Muscle of back (tissue), 11 donors: Measurements from ENCODE around the gene GNG13. TPM values are rescaled to one million over a fixed set of nuclear protein-coding genes. Genes with fewer than 3 reads are reported as not detected.

Experiments
- DNase-seq, 3 donors: peaks; one replicate each; pipeline versions ENCODE4 v3.0.0 to v3.0.0-alpha.2; 2013
- polyA plus RNA-seq, 10 donors: library from polyadenylated mRNA; unstranded; fragments of 120-200 nt; gene quantifications; one replicate each; pipeline ENCODE4 v1.2.1, GENCODE V29; 2013; ENCODE audit not compliant: insufficient read length in 10 of 10

Gene GNG13
- polyA plus RNA-seq, 10 donors: 0.16 TPM; not detected in 9

DNA sequence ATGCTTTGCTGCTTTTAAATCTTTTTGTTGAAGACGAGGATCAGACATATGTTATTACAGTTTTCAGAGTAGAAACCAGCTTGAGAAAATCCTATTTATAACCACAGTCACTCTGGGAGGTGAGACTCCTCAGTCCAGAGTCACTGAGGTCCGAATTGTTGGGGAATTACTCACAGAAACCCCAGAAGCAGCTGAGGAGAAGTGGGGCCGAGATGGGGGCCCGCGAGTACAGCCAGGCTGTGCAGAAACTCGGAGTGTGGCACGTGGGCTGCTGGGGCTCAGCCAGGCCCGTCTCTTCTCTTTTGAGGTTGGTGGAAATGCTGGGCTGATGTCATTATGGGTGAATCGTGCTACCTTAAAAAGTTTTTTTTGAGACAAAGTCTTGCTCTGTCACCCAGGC, 14.4 kb upstream of the GNG13 start:
- DNase-seq: peak in 1 of 3 donors; percentile 33

GRCh38 chr16:813916-814412, 13.4 kb upstream of the GNG13 start:
- no peak for DNase-seq

DNA sequence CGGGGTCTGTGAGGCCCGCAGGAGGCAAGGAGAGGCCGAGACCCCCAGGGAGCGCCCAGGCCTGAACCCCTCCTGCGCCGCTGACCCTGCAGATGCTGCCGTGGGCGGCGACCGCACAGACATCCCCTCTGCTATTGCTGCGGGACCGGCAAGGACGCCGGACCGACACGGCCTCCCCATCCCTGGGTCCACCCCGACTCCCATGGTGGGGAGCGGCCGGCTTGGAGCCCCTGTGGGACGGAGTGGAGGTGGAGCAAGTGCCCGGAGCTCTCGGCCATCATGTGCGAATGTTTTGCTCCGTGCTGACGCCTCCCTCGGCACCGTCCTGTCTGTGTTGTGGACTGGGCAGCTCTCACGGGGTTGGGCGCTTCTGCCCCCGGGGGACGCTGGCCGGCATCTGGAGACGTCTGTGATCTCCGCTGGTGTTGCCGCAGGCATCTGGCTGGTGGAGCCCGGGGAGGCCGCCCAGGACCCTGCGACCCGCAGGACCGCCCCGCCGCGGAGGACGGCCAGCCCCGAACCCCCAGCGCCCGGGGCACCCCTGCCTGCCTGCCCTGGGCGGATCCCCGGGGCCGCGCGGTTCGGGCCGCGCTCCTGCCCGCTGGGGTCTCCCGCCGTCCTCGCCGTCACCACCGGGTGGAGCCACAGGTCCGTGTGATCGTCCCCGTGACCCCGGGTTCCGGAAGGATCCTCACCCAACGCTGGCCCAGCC, 12.8 kb upstream of the GNG13 start:
- peak; percentile 20 to 66 (median 36) for DNase-seq

GRCh38 chr16:808085-808386, 7.5 kb upstream of the GNG13 start:
- no peak for DNase-seq

- peak; percentile 89 to 97 (median 94) for DNase-seq
Measured at GRCh38 chr16:807347-808084, 7.0 kb upstream of the GNG13 start.

DNA sequence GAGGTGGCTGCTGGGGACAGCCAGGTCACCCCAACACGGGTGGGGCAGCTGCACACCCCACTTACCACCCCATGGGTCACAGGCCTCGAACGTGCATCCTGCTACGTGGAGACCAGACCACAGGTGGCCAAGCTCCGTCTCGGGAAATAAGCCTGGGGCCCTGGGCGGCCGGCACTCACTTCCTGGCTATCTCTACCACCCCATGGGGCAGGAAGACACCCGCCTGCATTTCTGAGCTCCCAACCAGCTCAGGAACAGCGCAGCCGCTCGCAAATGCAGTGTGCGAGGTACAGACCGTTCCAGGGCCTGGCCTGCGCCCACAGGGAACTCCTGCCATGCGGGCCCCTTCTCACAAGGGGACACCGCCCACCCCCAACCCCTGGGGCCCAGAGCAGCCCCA, 4.9 kb upstream of the GNG13 start:
- no peak for DNase-seq

DNA sequence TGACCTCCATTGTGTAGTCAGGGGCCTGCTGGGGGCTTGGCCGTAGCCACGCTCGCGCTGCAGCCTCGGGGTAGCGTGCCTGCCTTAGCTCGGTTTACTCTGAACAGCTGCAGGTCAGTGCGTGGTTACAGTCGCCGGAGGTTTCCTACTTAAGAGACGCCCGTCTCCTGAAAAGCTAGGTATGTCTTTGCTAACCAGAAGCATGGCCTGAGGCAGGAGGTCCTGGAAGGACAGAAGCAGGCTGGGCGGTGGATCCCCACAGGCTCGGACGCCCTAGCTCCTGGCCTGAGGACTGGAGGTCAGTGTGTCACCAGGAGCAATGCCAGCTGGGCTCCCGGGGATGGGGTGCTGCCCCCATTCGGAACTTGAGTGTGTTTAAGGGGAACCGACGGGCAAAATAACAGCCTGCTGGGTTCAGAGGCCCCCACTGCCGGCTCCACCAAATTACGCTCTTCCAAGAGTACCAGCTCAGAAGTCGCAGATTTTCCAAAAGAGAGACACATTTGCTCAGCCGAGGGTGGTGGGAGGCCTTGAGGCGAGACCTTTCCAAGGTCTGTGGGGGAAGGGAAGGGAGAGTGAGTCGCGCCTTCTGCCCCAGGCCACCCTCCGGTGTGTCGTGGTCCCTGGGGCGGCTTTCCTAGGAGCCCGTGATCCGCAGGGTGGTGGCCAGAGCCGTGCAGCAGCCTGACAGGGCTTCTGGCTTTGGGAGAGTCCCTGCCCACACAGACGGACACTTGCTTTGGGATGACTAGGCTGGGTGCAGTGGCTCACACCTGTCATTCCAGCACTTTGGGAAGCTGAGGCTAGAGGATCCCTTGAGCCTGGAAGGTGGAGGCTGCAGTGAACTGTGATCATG, 3.9 kb upstream of the GNG13 start:
- no peak for DNase-seq

DNA sequence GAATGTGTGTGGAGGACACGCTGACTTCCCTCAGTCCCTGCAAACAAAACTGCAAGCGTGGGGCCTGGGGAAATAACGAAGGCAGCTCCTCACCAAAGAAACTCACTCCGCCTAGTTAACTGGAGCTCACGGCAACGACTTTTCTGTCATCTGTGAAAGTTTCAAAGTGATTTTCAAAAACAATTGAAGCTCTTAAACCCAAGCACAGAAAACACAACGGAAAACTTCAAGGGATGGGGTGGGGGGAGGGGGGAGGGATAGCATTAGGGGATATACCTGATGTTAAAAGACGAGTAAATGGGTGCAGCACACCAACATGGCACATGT, 3.2 kb upstream of the GNG13 start:
- DNase-seq: no peak

GRCh38 chr16:802914-803753, 2.6 kb upstream of the GNG13 start:
- DNase-seq: no peak

GRCh38 chr16:802461-802860, 1.9 kb upstream of the GNG13 start:
- no peak for DNase-seq

DNA sequence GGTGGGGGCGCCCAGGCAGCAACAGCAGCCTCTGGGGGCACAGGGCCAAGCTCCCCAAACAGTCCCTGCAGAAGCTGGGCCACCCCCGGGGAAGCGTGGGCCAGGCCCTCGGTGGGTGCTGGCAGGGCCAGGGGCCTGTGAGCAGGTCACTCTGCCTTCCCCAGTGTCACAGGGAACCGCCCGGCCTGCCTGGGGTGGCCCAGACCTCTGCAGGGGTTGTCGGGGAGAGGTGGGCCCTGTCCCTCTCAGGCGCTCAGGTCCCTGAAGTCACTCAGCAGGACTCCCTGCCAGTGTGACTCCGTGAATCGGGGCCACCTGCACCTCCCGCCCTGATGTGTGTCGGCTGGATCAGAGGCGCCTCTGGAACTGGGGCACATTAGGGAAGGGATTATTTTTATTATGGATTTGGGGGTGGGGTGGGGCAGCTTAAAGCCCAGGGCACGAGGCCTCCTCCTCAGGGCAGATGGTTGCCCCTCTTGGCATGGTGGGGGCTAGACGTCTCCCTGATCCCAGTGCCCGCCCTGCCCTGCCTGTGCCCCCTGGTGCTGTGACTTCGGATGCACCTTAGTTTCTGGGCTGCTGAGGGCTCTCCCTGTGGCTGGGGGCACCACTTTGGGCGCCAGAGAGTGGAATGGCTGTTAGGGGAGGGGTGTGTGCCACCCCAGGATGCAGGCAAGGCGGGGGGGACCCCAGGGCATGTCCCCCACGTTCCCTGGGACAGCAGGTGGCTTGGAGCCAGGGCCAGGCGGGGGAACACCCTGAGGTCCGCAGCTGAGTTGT, 1.2 kb upstream of the GNG13 start:
- no peak for DNase-seq

DNA sequence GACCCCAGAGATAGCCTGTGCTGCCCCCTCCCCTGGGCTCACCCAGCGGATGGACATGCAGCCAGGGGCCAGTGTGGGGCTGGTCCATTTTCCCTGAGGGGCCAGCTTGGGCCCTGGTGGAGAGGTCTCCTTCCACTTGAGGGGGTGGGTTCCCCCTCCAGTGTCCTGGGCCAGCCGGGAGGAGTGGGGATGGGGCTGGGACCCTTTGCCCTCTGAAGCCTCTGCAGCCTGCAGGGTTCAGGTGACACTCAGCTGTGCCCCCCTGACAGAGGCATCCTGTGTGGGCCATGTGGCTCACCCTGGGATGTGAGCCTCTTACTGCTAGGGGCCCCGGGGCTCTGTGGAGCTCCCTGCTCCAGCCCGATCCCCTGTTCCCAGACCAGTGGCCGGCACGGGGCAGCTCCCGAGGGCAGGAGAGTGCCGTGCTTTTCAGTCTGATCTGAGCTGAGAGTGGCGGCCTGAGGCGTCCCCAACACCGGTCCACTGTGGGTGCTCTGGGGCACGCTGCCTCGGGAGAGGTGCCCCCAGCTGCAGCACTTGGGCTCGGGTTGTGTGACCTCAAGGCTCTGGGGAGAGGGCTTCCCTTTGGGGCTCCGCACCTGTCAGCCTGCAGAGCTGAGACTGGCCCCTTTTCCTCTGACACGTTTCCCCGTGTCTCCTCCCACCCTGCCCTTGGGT, 439 bp upstream of the GNG13 start:
- no peak for DNase-seq

DNA sequence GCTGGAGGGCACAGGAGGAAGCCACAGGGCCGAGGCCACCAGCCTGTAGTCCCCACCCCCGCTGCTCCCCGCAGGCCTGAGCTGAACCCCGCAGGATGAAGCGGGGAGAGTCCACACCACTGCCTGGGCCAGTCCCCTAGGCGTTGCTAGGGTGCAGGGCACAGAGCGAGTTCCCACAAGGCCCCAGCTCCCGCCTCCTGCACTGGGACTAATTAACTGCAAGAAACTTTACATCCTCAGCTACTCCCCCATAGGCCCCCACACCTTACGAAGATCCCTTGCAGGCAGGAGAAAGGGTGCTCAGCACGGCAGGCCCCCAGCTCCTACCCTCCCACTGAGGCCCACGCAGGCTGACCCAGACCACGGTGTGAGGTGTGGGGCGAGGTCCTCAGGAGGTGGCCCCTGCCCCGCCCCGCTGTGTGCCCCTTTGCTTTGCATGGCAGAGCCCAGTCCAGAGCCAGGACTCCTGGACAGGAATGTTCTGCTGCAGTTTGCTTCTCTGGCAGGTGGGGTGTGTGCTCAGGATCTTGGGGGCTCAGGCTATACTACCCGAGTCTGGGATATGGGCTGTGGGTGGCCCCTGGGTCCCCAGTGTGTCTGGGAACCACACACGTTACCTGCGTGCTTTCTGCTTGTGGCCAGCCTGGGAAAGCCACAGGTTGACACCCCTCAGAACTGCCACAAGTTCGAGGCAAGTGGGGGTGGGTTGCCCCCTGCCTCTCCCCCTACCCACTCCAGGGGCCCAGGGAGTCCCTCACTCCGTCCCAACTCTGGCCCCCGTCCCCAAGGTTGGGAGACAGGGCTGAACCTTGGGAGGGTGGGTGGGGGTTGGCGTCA, 1.2 kb downstream of the GNG13 start:
- DNase-seq: no peak

DNA sequence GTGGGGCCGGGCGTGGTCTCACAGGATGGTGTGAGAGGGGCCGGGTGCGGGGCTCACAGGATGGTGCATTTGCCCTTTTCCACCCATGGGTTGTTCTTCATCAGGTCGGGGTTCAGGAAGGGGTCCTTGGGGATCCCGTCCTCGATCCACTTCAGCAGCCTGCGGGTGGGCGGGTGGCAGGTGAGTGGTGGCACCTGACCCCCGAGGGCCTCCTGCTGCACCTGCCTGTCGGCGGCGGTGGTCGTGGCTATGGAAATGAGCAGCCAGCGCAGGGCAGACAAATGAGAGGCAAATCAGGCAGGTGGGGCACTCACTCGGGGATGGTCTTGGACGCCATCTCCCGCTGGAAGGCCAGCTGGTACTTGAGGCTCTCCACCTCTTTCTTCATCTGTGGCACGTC, 1.9 kb downstream of the GNG13 start:
- no peak for DNase-seq

- DNase-seq: no peak
Measured at GRCh38 chr16:797686-798085, 2.8 kb downstream of the GNG13 start.

GRCh38 chr16:797120-797420, 3.5 kb downstream of the GNG13 start:
- no peak for DNase-seq

DNA sequence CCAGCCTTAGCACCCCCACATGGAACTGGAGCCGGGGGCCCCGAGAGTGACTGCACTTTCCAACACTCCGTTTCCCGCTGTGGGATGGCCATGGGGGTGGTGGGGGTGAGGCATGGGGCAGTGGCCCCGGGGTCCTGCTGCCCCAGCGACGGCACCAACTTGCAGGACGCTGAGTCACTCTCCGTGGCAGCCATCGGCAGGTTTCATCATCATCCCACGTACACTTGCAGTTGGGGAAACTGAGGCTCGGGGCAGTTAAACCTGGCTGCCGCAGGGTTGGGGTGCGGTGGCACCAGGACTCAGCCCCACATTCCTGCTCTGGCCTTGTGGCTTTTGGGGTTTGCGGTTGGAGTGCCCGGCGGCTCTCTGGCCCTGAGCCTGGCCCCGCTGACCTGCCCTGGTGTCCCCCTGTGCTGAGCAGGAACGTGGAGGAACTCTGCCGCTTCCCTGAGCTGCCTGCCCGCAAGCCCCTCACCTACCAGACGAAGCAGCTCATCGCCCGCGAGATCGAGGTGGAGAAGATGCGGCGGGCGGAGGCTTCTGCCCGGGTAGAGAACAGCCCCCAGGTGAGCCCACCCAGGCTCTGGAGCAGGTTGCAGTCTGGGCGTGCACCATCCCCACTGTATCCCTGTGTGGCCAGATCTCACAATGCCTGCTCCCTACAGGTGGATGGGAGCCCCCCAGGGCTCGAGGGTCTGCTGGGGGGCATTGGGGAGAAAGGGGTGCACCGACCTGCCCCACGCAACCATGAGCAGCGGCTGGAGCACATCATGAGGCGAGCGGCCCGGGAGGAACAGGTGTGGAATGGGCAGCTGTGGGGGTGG, 4.0 kb downstream of the GNG13 start:
- no peak for DNase-seq

DNA sequence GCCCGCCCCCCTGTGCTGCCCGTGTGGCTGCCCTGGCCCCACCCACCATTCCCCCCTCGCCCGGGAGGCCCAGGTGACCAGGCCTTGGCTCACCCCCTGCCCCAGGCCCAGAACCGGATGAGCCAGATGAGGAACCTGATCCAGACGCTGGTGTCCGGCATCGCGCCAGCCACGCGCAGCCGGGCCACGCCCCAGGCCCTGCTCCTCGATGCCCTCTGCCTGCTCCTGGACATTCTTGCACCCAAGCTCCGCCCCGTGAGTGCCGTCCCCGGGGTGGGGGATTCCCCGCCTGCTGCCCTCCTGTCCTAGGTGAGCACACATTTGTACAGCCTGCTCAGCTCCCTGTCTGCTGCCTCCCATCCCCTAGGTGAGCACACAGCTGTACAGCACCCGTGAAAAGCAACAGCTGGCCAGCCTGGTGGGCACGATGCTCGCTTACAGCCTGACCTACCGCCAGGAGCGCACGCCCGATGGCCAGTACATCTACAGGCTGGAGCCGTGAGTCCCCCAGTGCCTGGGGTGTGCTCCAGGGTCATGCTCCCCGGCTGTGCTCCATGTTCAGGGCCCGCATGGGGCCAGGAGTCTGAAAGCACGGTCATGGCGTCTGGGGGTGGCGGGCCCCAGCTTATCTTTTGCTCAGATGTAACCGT, 4.8 kb downstream of the GNG13 start:
- no peak for DNase-seq
